Suprapubic skin (tissue), 4 donors: ENCODE results near the gene RMND1. TPM values are rescaled to one million over a fixed set of nuclear protein-coding genes. Genes with fewer than 3 reads are reported as not detected.

Experiments used
- DNase-seq, 2 donors: peaks; one replicate each; pipeline ENCODE4 v3.0.0-alpha.2; 2019; ENCODE audit warnings: low spot score in 2 of 2
- H3K27ac ChIP-seq: fragments of 200-600 bp; sonication (generic); one replicate; pipeline ENCODE4 v1.5.1; 2019
- H3K27me3 ChIP-seq: fragments of 200-600 bp; sonication (generic); one replicate; pipeline ENCODE4 v1.5.1; 2019
- H3K36me3 ChIP-seq: fragments of 200-600 bp; sonication (generic); one replicate; pipeline ENCODE4 v1.5.1; 2019
- H3K4me1 ChIP-seq: fragments of 200-600 bp; sonication (generic); one replicate; pipeline ENCODE4 v1.5.1; 2019
- H3K4me3 ChIP-seq: fragments of 200-600 bp; sonication (generic); one replicate; pipeline ENCODE4 v1.5.1; 2019; ENCODE audit warnings: mild to moderate bottlenecking
- H3K9me3 ChIP-seq: fragments of 200-600 bp; sonication (generic); one replicate; pipeline ENCODE4 v1.5.1; 2019
- EP300 ChIP-seq: sonication (generic); formaldehyde crosslinking; IDR thresholded peaks from one replicate; pipeline ENCODE4 v1.6.1; 2017; ENCODE audit warnings: antibody characterized with exemption
- POLR2A ChIP-seq, 2 donors: fragments of 450-650 bp; IDR thresholded peaks; one replicate each; pipeline ENCODE4 v1.6.1; 2017; ENCODE audit warnings: antibody characterized with exemption in 2 of 2, mild to moderate bottlenecking in 2 of 2, moderate library complexity in 2 of 2
- POLR2AphosphoS5 ChIP-seq, 3 donors: sonication (generic); formaldehyde crosslinking; IDR thresholded peaks; one replicate each; pipeline ENCODE4 v1.6.1; 2017; ENCODE audit warnings: antibody characterized with exemption in 3 of 3
- WGBS: methylation state at CpG from one replicate; pipeline ENCODE4 v1.1.5; 2018; 5-methylcytosine and 5-hydroxymethylcytosine counted together
- total RNA-seq, 4 donors: library from RNA; depleted of rRNA; stranded (reverse); fragments of >200 nt; gene quantifications; one replicate each; pipeline ENCODE4 v1.1.0, GENCODE V29; 2016
- TF ChIP-seq, protein P1 (sequence below), 2 donors: fragments of 200-600 bp in 1 of 2; fragments of 450-650 bp in 1 of 2; sonication (generic) in 1 of 2; IDR thresholded peaks; one replicate each; pipeline ENCODE4 v1.5.1; 2016 to 2019; ENCODE audit warnings: antibody characterized with exemption in 2 of 2, mild to moderate bottlenecking in 1 of 2, moderate library complexity in 1 of 2

The RMND1 gene
- total RNA-seq, 4 donors from 2014 or later, result 11.7 to 25.7 (median 12.8) TPM

DNA sequence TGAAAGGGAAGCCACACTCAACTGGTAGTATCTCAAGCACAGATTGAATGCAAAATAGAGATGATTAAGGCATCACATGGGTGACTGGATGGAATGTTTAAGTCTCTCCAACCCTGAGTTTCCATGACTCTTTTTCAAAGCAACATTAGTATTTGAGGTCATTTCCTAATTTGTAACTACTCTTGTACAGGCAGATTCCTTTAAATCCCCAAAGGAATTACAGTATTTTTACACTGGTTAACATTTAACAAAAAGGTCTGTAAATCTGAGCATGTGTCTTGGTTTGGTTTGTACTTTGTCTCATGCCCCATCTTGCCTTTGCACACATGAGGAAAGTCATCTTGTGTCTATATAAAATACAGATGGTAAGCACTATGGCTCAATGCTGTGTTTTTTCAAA, 15.1 kb downstream of the RMND1 start:
- no peak for DNase-seq
- TF ChIP-seq POLR2A (IDR thresholded peaks at IDR 0.05) (no peak), POLR2AphosphoS5 (IDR thresholded peaks at IDR 0.05) (no peak), EP300 (no peak)
- TF ChIP-seq, protein P1, sequence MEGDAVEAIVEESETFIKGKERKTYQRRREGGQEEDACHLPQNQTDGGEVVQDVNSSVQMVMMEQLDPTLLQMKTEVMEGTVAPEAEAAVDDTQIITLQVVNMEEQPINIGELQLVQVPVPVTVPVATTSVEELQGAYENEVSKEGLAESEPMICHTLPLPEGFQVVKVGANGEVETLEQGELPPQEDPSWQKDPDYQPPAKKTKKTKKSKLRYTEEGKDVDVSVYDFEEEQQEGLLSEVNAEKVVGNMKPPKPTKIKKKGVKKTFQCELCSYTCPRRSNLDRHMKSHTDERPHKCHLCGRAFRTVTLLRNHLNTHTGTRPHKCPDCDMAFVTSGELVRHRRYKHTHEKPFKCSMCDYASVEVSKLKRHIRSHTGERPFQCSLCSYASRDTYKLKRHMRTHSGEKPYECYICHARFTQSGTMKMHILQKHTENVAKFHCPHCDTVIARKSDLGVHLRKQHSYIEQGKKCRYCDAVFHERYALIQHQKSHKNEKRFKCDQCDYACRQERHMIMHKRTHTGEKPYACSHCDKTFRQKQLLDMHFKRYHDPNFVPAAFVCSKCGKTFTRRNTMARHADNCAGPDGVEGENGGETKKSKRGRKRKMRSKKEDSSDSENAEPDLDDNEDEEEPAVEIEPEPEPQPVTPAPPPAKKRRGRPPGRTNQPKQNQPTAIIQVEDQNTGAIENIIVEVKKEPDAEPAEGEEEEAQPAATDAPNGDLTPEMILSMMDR (IDR thresholded peaks at IDR 0.05), result no peak
- Histone ChIP-seq H3K27me3 (no peaks in the 10 kb centered on the region), H3K36me3 (peaks cover 9% of the 10 kb centered on the region), H3K4me3 (no peak overlapping the region), H3K9me3 (no peaks in the 10 kb centered on the region), H3K4me1 (peaks cover 18% of the 10 kb centered on the region), H3K27ac (no peak overlapping the region)

DNA sequence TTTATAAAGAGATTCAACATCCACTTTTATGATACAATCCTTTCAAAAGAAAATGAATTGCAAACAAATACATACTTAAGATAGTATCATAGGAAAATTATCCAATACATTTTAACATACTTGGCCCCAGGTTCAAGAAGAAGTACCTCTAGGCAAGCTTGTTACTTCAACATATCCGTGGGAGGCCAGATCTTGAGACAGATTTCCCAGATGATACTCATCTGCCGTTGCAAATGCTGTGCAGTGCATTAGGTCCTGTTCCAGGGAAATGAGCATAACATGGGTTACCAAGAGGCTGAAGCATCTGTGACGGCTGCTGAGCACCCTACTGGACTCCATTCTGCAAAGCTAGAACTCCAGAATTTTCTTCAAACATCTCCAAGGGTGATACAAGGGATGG, 15.6 kb downstream of the RMND1 start:
- WGBS, result 43% methylated on average over 3 of the region's 3 CpGs
- TF ChIP-seq EP300, result no peak
- TF ChIP-seq POLR2A (IDR thresholded peaks at IDR 0.05), result no peak
- TF ChIP-seq POLR2AphosphoS5 (IDR thresholded peaks at IDR 0.05), result no peak
- TF ChIP-seq, protein P1 (IDR thresholded peaks at IDR 0.05), result no peak
- Histone ChIP-seq H3K36me3 (peaks cover 12% of the 10 kb centered on the region), H3K27me3 (no peaks in the 10 kb centered on the region), H3K4me3 (no peak overlapping the region), H3K27ac (no peak overlapping the region), H3K9me3 (no peaks in the 10 kb centered on the region), H3K4me1 (peaks cover 15% of the 10 kb centered on the region)
- no peak for DNase-seq

- peaks cover 29% of the 10 kb centered on the region for H3K36me3 ChIP-seq
- H3K4me1 ChIP-seq, result peaks cover 11% of the 10 kb centered on the region
- TF ChIP-seq POLR2AphosphoS5 (IDR thresholded peaks at IDR 0.05) (no peak), EP300 (no peak)
- no peak overlapping the region for H3K27ac ChIP-seq
- no peaks in the 10 kb centered on the region for H3K27me3 ChIP-seq
- no peaks in the 10 kb centered on the region for H3K9me3 ChIP-seq
- DNase-seq, result no peak
- no peak overlapping the region for H3K4me3 ChIP-seq
- WGBS, result 41% methylated on average over 2 of the region's 2 CpGs
Observed at GRCh38 chr6:151434369-151434768, 17.6 kb downstream of the RMND1 start.

- Histone ChIP-seq H3K9me3 (no peaks in the 10 kb centered on the region), H3K4me1 (peaks cover 11% of the 10 kb centered on the region), H3K27ac (no peak overlapping the region), H3K27me3 (no peaks in the 10 kb centered on the region), H3K4me3 (no peak overlapping the region), H3K36me3 (peaks cover 44% of the 10 kb centered on the region)
- WGBS, result 83% methylated on average over 4 of the region's 4 CpGs
- no peak for DNase-seq
- no peak for TF ChIP-seq EP300
- TF ChIP-seq, protein P1 (IDR thresholded peaks at IDR 0.05), result no peak
- TF ChIP-seq POLR2A (IDR thresholded peaks at IDR 0.05), result no peak
- no peak for TF ChIP-seq POLR2AphosphoS5 (IDR thresholded peaks at IDR 0.05)
Observed at GRCh38 chr6:151432651-151433050, 19.3 kb downstream of the RMND1 start.

DNA sequence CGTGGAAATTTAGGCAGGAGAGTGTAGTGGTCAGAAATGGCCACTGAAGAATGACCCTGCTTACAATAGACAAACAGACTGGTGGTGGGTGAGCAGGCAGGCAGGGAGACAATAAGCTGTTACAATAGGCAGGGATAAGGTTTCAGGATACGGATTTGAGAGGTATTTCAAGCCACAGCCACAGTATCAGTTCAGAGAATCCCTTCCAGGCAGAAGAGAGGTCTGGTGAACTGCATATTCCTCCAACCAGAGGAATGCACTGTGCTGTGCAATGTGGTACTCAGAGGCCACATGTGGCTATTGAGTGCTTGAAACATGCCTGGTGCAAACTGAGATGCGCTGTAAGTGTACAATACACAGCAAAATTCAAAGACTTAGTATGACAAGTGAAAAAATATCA, 20.6 kb downstream of the RMND1 start:
- H3K36me3 ChIP-seq, result peaks cover 54% of the 10 kb centered on the region
- WGBS, result 94% methylated on average over 3 of the region's 3 CpGs

More for the DNA sequence above, 20.6 kb downstream of the RMND1 start:
- no peaks in the 10 kb centered on the region for H3K9me3 ChIP-seq
- DNase-seq, result no peak
- no peak overlapping the region for H3K27ac ChIP-seq
- TF ChIP-seq EP300, result no peak
- TF ChIP-seq, protein P1 (IDR thresholded peaks at IDR 0.05), result no peak
- H3K27me3 ChIP-seq, result no peaks in the 10 kb centered on the region
- H3K4me3 ChIP-seq, result no peak overlapping the region
- H3K4me1 ChIP-seq, result peaks cover 2% of the 10 kb centered on the region
